GM18499 (cell line): ENCODE measurements around the gene SRI.
"Not testable (repeated sequence)": the region's sequence is repeated elsewhere in the genome, so short reads cannot be mapped to it uniquely, and the experiment has no call there.

Source experiments
- ATAC-seq: cut with Tn5 transposase; IDR thresholded peaks from one replicate; pipeline ENCODE4 v1.9.1; 2021; ENCODE audit warnings: moderate number of reproducible peaks; ENCODE audit not compliant: insufficient read depth, unreplicated experiment

Gene SRI

GRCh38 chr7:88219781-88220747 is at the start of gene SRI:
SRI (minus strand) TSS chr7:88220038; CDS start chr7:88220026, 12 bp downstream.
- peak; percentile 33 for ATAC-seq

GRCh38 chr7:88269586-88269985 is 49.7 kb upstream of the SRI start:
- ATAC-seq: no peak

- ATAC-seq: no peak
Observed at GRCh38 chr7:88268858-88269257, 49.0 kb upstream of the SRI start.

GRCh38 chr7:88268051-88268450 is 48.2 kb upstream of the SRI start:
- no peak for ATAC-seq

GRCh38 chr7:88267421-88267820 is 47.6 kb upstream of the SRI start:
- ATAC-seq: no peak

- not testable (repeated sequence) for ATAC-seq
Observed at GRCh38 chr7:88264987-88265386, 45.1 kb upstream of the SRI start.

- no peak for ATAC-seq
Observed at GRCh38 chr7:88262562-88262961, 42.7 kb upstream of the SRI start.

GRCh38 chr7:88260719-88261118 is 40.9 kb upstream of the SRI start:
- ATAC-seq: no peak

GRCh38 chr7:88259656-88260380 is 40.0 kb upstream of the SRI start:
- no peak for ATAC-seq

- not testable (repeated sequence) for ATAC-seq
Observed at GRCh38 chr7:88258296-88258695, 38.5 kb upstream of the SRI start.

GRCh38 chr7:88256906-88257305 is 37.1 kb upstream of the SRI start:
- ATAC-seq: no peak

- no peak for ATAC-seq
Observed at GRCh38 chr7:88254721-88255424, 35.0 kb upstream of the SRI start.

- no peak for ATAC-seq
Observed at GRCh38 chr7:88253640-88254039, 33.8 kb upstream of the SRI start.

GRCh38 chr7:88244258-88244657 is 24.4 kb upstream of the SRI start:
- no peak for ATAC-seq

GRCh38 chr7:88243345-88243909 is 23.6 kb upstream of the SRI start:
- ATAC-seq: peak; percentile 57

- ATAC-seq: no peak
Observed at GRCh38 chr7:88239852-88240251, 20.0 kb upstream of the SRI start.

- ATAC-seq: no peak
Observed at GRCh38 chr7:88233828-88234227, 14.0 kb upstream of the SRI start.

GRCh38 chr7:88230646-88231045 is 10.8 kb upstream of the SRI start:
- ATAC-seq: no peak

- no peak for ATAC-seq
Observed at GRCh38 chr7:88229302-88229995, 9.6 kb upstream of the SRI start.
